Subcutaneous abdominal adipose tissue (tissue), 5 donors: Measurements from ENCODE around the gene MOV10L1.
"Not testable (repeated sequence)": the region's sequence is repeated elsewhere in the genome, so short reads cannot be mapped to it uniquely, and the experiment has no call there.

Experiments
- H3K27ac ChIP-seq: one replicate; pipeline ENCODE4 v1.7.0; 2013; ENCODE audit warnings: low read depth, mild to moderate bottlenecking, inconsistent platforms, low read length, moderate library complexity
- H3K27me3 ChIP-seq, 5 donors: one replicate each; pipeline ENCODE4 v1.7.0; 2013; ENCODE audit warnings: low read length in 5 of 5, inconsistent platforms in 1 of 5; ENCODE audit not compliant: control insufficient read depth in 5 of 5, insufficient read depth in 4 of 5
- H3K36me3 ChIP-seq, 5 donors: one replicate each; pipeline ENCODE4 v1.7.0; 2013; ENCODE audit warnings: low read length in 5 of 5; ENCODE audit not compliant: control insufficient read depth in 5 of 5, insufficient read depth in 5 of 5
- H3K4me1 ChIP-seq, 5 donors: one replicate each; pipeline ENCODE4 v1.7.0; 2013; ENCODE audit warnings: low read length in 5 of 5, mild to moderate bottlenecking in 3 of 5, moderate library complexity in 1 of 5; ENCODE audit not compliant: control insufficient read depth in 5 of 5, insufficient read depth in 5 of 5
- H3K4me3 ChIP-seq, 5 donors: one replicate each; pipeline ENCODE4 v1.7.0; 2013; ENCODE audit warnings: low read length in 5 of 5, low read depth in 1 of 5
- H3K9ac ChIP-seq, 5 donors: one replicate each; pipeline ENCODE4 v1.7.0; 2013; ENCODE audit warnings: low read length in 5 of 5, mild to moderate bottlenecking in 4 of 5, moderate library complexity in 3 of 5
- H3K9me3 ChIP-seq, 5 donors: one replicate each; pipeline ENCODE4 v1.7.0; 2013; ENCODE audit warnings: low read length in 5 of 5; ENCODE audit not compliant: control insufficient read depth in 5 of 5
- donor health status: healthy.
- donor health status: healthy.
- donor health status: healthy.
- donor health status: healthy.
- donor health status: healthy.

MOV10L1 gene

GRCh38 chr22:50144005-50144614 is 54.3 kb downstream of the MOV10L1 start:
- no peak overlapping the region for H3K9ac ChIP-seq
- H3K4me1 ChIP-seq, result peaks cover 0 to 3% (median 0%) of the 10 kb centered on the region in 5 donors
- H3K4me3 ChIP-seq, result no peak overlapping the region
- no peaks in the 10 kb centered on the region for H3K9me3 ChIP-seq
- H3K27ac ChIP-seq, result no peak overlapping the region
- peaks cover 0 to 15% (median 10%) of the 10 kb centered on the region in 5 donors for H3K27me3 ChIP-seq
- H3K36me3 ChIP-seq, result no peaks in the 10 kb centered on the region

- Histone ChIP-seq H3K4me1 (peaks cover 0 to 3% (median 0%) of the 10 kb centered on the region in 5 donors), H3K27ac (no peak overlapping the region), H3K9me3 (no peaks in the 10 kb centered on the region), H3K4me3 (no peak overlapping the region), H3K27me3 (peaks cover 0 to 15% (median 10%) of the 10 kb centered on the region in 5 donors), H3K9ac (no peak overlapping the region), H3K36me3 (no peaks in the 10 kb centered on the region)
Observed at GRCh38 chr22:50145721-50146438, 56.1 kb downstream of the MOV10L1 start.

DNA sequence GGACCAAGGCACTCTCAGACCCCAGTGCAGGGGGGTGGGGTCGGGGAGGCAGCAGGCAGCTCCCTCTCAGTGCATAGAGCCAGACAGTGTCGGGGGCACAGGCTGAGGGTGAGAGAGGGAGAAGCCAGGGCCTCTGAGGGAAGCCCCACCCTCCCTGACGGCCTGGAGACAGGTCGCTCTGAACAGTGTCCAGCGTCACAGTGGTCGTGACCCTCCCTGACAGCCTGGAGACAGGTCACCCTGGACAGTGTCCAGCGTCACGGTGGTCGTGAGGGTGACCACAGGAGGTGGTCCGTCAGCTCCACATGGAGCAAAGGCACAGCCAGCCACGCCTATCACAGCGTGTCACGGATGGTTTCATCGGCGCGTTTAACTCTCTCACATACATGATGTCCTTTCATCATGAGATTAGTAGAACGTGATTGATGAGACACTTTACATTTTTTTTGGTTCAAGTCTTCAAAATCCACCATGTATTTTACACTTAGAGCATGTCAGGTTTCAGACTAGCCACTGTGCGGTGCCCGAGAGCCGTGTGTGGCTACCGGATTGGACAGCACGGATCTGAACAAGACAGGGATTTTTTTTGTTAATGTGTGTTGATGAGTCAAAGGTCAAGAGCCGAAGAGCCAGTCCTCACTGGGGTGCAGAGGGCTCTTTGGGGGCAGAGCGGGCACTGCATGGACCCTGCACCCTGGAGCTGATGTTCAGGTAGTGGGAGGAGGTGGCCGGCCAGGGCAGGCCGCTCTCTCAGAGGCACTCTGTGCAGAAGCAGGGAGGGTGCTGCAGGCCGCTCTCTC is 56.8 kb downstream of the MOV10L1 start:
- H3K9ac ChIP-seq, result no peak overlapping the region
- peaks cover 0 to 15% (median 10%) of the 10 kb centered on the region in 5 donors for H3K27me3 ChIP-seq
- no peak overlapping the region for H3K4me3 ChIP-seq
- H3K27ac ChIP-seq, result no peak overlapping the region
- H3K36me3 ChIP-seq, result no peaks in the 10 kb centered on the region
- peaks cover 0 to 8% (median 6%) of the 10 kb centered on the region in 5 donors for H3K4me1 ChIP-seq
- no peaks in the 10 kb centered on the region for H3K9me3 ChIP-seq

DNA sequence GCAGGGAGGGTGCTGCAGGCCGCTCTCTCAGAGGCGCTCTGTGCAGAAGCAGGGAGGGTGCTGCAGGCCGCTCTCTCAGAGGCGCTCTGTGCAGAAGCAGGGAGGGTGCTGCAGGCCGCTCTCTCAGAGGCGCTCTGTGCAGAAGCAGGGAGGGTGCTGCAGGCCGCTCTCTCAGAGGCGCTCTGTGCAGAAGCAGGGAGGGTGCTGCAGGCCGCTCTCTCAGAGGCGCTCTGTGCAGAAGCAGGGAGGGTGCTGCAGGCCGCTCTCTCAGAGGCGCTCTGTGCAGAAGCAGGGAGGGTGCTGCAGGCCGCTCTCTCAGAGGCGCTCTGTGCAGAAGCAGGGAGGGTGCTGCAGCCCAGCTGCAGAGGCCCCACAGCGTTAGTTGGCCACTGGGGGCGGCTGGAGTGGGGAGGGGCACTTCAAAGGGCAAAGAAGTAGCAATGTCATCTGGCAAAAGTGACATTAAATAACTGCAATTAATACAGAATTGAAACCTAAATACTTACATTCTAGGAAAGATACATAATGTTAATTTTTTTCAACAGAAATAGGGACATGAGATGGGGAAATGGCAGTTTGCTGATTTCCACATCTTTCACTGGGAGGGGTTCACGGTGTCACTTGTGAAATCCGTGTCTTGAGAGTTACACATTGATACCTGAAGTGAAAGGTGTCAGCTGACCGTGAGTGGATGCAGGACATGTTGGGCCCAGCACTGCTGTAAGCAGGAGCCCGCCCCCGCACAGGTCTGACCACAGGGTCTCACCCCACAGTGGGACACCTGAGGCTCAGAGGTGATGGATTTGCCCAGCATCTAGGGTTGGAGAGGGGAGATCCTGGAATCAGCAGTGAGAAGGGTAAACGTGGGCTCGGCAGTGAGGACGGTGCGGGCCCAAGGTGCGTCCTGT is 57.7 kb downstream of the MOV10L1 start:
- not testable (repeated sequence) for H3K9ac ChIP-seq

DNA sequence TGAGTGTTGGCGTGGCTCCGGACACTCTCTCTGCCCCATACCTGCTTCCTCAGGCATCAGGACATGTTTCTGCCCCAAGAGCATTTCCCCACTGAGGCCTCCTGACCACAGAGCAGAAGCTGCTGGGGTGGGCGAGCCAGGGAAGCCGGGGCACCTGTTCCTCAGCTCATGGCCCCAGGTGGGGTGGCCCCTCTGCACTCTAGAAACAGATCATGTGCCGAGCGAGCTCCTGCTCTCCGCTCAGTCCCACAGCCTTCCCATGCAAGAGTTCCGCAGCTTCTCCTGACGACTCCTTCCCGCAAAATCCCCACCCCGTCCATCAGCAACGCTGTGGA is 58.3 kb downstream of the MOV10L1 start:
- no peaks in the 10 kb centered on the region for H3K9me3 ChIP-seq
- no peak overlapping the region for H3K9ac ChIP-seq
- no peak overlapping the region for H3K27ac ChIP-seq
- no peak overlapping the region for H3K4me3 ChIP-seq
- no peaks in the 10 kb centered on the region for H3K36me3 ChIP-seq
- peaks cover 0 to 18% (median 14%) of the 10 kb centered on the region in 5 donors for H3K4me1 ChIP-seq
- H3K27me3 ChIP-seq, result peaks cover 0 to 15% (median 9%) of the 10 kb centered on the region in 5 donors

More for the DNA sequence above, 57.7 kb downstream of the MOV10L1 start:
- not testable (repeated sequence) for H3K9me3 ChIP-seq, H3K36me3 ChIP-seq, H3K4me3 ChIP-seq, H3K27ac ChIP-seq
- Histone ChIP-seq H3K27me3 (peaks cover 0 to 15% (median 9%) of the 10 kb centered on the region in 5 donors), H3K4me1 (peaks cover 0 to 17% (median 14%) of the 10 kb centered on the region in 5 donors)

- peaks cover 0 to 18% (median 14%) of the 10 kb centered on the region in 5 donors for H3K4me1 ChIP-seq
- no peaks in the 10 kb centered on the region for H3K9me3 ChIP-seq
- H3K9ac ChIP-seq, result no peak overlapping the region
- no peak overlapping the region for H3K27ac ChIP-seq
- H3K4me3 ChIP-seq, result no peak overlapping the region
- H3K27me3 ChIP-seq, result peaks cover 0 to 10% (median 9%) of the 10 kb centered on the region in 5 donors
- H3K36me3 ChIP-seq, result no peaks in the 10 kb centered on the region
Observed at GRCh38 chr22:50148991-50149721, 59.4 kb downstream of the MOV10L1 start.

GRCh38 chr22:50150161-50151129 is 60.6 kb downstream of the MOV10L1 start:
- no peak overlapping the region for H3K9ac ChIP-seq
- no peak overlapping the region for H3K4me3 ChIP-seq
- H3K4me1 ChIP-seq, result peaks cover 0 to 18% (median 14%) of the 10 kb centered on the region in 5 donors
- H3K9me3 ChIP-seq, result no peaks in the 10 kb centered on the region
- H3K36me3 ChIP-seq, result no peaks in the 10 kb centered on the region
- peaks cover 0 to 10% (median 9%) of the 10 kb centered on the region in 5 donors for H3K27me3 ChIP-seq
- no peak overlapping the region for H3K27ac ChIP-seq

DNA sequence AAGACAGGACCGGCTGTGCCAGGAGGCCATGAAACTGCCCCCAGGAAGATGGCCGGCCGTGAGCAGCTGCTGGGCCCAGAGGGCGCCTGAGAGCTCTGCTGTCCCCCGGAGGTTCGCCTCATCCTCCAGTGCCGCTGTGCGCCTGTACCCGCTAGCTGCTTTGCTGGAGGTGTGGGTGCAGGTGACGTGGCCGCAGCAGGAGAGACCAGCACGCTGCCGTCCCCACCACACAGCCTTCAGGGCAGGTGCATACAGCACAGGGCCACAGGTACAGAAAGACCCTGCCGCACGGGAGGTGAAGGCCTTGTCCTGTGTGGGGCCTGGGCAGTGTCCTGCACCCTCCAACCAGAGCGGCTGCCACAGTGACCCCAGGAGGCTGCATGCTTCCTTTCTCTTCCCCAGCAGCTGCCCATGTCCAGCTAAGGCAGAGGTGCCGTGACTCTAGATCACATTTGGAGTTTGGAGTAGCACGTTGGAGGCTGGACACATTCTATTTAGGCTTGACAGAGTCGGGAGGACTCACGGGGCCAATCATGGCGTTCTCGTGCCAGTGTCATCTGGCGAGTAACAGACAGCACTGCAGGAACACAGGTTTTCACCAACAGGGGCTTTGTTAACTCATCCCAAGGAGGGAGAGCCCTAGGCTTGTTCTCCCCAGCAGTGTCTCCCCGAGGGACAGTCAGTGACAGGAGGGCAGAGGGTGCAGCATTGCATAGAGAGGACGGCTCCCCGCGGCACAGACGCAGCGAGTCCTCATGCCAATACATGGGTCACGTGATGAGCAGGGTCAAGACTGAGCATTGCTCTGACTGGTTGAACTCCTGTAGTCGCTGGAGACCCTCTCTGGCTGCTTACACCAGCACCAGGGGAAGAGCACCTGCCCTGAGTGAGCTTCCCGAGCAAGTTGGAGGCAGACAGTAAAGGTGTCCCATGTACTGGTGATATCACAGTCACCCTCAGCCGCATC is 62.0 kb downstream of the MOV10L1 start:
- H3K27me3 ChIP-seq, result no peaks in the 10 kb centered on the region
- peaks cover 0 to 15% (median 14%) of the 10 kb centered on the region in 5 donors for H3K4me1 ChIP-seq
- H3K9me3 ChIP-seq, result no peaks in the 10 kb centered on the region
- H3K9ac ChIP-seq, result no peak overlapping the region
- no peaks in the 10 kb centered on the region for H3K36me3 ChIP-seq
- peak overlapping the region in 3 of 5 donors; percentile 8 to 46 (median 31) for H3K4me3 ChIP-seq
- H3K27ac ChIP-seq, result no peak overlapping the region
